NCI-H2196 treated with DMSO at 0.1 percent for 48 hours (cell line): ENCODE results near the gene CAPN2.
A peak's percentile ranks its signal among the peaks of the same experiment; 100 is the strongest.

Experiments
- DNase-seq: peaks from one replicate; lab custom pipeline; 2025; ENCODE audit not compliant: unreplicated experiment; lab: John Stamatoyannopoulos, UW

The CAPN2 gene

DNA sequence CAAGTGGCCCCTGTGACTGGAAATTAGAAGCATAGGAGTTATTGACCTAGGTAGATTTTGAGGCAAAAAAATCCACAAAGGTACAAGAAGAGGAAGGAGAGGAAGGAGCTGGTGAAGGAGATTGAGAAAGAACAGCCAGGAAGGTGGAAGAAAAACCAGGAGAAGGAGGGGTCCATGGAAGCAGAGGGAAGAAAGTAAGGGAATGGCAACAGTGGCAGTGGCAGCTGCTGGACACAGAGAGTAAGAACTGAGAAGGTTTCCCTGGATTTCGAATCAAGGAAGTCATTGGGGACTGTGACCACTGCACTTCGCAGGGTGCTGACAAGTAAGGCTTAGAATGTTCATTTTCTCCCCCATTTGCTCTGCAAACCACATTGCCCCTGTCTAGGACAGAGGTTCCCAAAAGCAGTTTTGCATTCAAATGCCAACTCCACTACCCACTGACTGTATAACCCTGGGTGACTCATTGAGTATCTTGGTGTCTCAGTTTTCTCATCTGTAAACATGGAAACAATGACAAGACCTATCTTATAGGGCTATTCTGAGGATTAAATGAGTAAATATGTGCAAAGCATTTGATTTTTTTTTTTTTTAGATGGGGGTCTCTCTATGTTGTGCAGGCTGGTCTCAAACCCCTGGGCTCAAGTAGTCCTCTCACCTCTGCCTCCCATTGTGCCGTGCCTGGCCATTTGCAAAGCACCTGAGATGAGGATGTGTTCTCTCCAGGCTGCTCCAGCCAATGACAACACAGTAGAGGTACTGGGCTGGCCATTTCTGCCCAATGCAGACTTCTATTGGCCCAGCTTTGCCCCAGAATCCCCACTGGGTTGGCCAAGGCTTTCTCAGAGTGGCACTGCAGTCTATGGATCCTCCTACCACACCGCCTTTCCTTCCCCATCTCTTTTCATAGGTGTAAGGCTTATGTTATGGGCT lies 9.3 kb upstream of the CAPN2 start:
- no peak for DNase-seq

DNA sequence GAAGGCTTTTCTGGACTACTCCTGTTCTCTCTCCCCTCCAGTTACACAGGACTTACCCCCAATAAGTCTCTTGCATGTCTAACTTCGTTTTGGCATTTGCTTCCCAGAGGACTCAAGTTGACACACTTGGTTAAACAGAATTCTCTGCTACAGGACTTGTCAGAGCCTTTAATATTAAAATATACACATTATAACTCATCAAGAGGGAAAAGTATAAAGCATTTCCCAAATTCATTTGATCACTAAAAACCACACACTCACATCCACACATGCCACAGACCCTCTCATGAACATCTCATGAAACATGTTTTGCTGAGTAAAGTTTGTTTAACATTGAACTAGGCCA lies 8.7 kb upstream of the CAPN2 start:
- DNase-seq, result no peak

DNA sequence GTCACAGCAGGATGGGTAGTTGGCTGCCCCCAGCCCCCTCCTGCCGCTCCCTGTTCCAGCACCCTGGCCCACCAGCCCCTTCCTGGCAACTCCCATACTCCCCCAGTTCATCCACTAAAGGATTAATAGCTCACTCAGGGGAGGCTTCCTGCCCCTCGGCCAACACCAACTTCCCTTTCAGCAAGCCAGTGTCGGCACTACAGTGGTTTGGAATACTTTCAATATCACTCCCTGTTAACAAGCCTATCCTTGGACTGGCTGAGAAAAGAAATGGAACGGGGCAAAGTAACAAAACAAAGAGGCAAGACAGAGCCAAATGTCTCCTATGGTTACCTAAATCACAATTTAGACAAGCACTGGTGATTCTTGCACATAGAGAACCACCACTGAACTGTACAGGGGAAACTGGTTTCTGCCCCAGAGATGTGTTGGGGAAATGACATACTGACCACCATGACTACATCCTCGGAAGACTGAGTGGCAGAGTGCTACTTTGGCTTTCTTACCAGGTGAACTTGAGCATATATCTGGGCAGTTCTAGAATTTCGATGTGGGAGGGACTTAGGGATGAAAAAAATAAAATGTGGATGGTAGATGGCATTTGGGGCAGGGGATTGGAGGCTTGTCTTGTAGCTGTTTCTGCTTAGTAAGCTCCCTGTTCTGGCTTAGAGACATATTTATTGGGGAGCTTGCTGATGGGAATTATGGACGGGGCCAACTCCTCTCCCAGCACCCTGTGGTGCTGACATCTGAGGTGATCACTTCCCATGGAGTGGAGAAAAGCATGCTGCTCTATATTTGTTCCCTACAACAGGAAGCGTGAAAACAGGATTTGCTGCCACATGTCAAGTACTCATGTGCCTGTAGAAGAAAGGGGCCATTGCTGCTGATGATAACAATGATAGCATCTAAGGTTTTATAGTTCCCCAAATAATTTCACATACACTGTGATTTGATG lies 7.1 kb upstream of the CAPN2 start:
- no peak for DNase-seq

DNA sequence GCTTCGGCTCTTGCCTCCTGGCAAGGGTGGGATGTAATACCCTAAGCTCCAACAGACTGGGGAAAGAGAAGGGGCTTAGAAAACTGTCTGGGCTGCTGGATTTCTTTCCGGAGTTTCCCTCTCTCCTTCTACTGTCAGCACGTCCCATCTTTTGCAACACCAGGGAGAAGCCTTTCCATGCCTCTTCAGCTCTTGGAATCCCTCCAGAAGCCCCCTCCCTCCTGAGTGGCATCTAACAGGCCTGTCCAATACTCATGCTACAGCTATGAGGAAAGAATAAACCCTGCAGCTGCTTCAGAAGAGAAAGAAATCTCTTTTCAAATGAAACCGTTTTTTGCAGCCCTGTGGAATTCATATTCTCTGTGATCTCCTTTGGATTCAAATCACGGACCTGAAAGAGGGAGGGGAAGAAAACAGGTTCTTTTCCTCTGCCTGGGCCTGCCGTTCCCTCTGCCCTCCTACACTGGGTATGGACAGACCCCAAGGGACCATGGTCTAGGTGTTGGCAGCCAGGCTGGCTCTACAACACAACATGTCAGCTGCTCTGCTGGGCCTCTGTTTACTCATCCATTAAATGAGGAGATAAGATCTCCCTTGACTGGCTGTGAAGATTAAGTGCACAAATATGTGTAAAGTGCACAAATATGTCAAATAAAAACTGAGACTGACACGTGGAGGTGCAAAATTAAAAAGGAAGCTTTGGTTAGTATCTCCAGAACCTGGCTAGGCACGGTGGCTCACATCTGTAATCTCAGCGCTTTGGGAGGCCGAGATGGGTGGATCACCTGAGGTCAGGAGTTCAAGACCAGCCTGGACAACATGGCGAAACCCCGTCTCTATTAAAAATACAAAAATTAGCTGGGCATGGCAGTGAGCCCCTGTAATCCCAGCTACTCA lies 6.0 kb upstream of the CAPN2 start:
- peak; percentile 66 for DNase-seq

DNA sequence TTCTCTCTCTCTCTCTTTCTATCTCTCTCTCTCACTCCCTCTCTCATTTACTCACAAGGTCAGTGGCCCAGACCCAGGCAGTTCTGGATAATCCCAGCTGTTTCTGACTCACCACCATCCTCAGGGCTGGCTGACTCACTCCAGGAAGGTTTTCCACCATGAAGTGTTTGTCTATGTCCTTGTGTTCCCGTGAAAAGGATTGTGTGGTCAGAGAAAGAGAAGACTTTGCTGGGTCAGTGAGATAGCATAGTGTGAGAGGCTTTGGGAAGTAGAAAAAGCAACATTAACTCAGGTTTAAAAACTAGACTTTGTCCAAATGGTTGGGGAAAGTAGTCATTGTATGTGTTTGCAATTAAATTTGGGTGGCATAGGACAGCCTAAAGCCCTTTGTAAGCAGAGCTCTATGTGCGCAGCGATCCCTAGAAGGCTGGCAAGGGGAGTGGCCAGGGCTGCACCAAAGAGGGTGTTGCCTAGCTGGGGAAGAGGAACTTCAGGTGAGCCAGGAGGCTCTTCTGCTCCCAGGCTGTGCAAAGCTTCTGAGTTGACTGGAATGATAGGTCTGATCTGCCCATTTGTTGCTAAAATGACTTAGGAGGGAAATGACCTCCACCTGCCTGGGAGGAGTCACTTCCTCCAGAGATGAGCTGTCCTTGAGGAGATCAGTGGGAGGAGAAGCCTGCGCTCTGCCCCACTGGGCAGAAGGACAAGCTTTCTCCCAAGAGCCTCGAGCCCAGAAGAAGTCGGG lies 4.9 kb upstream of the CAPN2 start:
- DNase-seq, result peak; percentile 93

DNA sequence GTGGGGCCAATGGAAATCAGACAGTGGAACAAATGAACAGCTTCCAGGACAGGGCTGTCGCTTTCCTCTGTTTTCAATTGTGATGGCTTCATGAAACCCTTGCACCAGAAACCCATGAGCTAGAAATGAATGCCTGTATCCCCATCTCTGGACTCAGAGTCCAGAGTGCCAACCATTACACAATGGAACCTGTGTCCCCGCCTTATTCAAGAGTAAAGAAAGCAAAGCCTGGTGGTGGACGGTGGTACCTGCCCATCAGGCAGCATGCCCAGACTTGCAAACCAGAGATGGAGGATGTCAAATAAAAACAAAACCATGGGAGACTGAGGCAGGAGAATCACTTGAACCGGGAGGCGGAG lies 4.4 kb upstream of the CAPN2 start:
- DNase-seq, result peak; percentile 85

DNA sequence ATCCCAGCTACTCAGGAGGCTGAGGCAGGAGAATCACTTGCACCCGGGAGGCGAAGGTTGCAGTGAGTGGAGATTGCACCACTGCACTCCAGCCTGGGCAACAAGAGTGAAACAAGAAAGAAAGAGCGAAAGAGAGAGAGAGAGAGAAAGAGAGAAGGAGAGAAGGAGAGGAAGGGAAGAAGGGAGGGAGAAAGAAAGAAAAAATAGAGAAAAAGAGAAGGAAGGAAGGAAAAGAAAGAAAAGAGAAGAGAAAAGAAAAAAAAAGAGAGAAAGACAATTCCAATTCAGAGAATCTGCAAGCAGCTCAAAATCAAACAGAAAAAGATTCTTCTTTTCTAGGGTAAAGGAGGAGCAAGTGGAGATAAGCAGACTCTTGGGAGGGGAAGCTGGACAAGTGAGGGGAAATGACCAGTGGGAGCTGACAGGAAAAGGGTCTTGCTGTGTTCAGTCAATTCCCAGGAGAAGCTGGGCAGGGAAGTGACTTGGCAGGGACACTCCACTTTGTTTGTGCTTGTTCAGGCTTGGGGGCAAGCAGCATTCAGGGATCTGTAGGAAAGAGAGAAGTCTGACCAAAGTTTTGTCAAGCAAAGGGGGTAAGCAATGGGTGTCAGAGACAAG lies 3.6 kb upstream of the CAPN2 start:
- no peak for DNase-seq

DNA sequence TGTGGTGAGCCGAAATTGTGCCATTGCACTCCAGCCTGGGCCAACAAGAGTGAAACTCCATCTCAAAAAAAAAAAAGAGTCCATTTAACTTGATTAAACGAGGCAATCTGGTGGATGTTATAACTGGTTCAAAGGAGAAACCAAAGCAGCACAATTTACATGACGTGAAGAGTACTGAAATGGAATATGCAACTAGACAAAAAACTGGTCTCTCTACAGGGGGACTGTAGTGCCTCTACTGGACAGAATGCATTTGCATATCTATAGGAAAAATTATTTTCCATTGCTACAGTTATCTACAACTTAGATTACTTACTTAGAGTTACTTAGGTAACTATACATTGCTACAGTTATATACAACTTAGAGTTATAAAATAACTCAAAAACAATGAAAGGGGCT lies 2.7 kb upstream of the CAPN2 start:
- DNase-seq, result no peak

DNA sequence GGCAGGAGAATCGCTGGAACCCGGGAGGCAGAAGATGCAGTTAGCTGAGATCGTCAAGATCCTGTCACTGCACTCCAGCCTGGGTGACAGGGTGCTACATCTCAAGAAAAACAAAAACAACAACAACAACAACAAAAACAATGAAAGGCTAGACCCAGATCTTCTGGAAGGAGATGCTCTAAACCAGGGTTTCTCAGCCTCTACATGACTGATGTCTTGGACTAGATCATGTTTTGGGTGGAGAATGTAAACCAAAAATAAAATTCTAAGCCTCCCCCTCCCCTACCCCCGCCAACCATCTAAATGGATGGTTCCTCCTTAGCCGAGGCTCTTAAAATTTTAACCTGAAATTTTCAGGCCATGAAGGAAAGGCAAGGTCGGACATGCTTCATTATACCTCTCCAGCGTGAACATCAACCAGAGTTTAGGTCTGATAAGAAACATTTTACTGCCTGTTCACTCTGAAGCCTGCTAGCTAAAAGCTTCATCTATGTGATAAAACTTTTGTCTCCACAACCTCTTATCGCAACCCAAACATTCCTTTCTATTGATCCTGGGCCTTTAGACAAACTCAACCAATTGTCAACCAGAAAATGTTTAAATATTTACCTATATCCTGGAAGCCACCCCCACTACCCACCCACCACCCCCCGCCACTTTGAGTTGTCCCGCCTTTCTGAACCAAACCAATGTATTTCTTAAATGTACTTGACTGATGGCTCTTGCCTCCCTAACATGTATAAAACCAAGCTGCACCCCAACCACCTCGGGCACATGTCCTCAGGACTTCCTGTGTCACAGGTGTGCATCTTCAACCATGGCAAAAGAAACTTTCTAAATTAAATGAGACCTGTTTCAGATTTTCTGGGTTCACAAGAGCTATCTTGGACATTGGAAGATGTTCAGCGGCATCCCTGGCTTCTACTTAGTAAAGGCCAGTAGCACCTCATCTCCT lies 1.9 kb upstream of the CAPN2 start:
- no peak for DNase-seq

DNA sequence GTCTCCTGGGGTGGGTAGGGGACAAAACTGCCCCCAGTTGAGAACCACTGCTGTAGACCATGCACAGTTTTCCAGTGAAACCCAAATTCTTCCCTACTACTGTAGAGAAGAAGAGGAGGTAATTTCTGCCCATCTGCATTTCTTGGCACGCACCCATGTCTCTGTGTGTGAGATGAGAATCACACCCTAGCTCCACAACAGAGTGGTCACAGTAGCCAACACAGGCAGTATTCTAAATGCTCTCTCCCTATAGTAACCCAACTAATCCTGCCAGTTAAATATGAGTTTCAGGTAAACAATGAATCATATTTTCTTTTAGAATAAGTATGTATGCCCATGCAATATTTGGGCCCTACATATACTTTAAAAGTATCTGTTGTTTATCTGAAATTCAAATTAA lies 1.2 kb upstream of the CAPN2 start:
- peak; percentile 22 for DNase-seq

DNA sequence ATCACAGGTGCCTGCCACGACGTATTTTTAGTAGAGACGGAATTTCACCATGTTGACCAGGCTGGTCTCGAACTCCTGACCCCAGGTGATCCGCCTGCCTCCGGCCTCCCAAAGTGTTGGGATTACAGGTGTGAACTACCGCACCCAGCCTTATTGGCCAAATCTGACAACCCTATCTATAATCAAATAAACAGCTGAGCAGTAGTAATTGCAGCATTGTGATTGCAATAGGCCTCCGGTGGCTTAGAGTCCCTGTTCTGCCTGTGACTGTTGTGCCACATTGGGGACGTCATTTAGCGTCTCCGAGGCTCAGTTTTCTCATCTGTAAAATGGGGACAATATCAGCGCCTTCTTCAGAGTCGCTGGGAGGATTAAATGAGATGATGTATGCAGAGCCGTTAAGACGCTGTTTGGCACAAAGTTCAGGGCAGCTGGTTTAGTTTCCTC lies 569 bp upstream of the CAPN2 start:
- DNase-seq, result no peak

DNA sequence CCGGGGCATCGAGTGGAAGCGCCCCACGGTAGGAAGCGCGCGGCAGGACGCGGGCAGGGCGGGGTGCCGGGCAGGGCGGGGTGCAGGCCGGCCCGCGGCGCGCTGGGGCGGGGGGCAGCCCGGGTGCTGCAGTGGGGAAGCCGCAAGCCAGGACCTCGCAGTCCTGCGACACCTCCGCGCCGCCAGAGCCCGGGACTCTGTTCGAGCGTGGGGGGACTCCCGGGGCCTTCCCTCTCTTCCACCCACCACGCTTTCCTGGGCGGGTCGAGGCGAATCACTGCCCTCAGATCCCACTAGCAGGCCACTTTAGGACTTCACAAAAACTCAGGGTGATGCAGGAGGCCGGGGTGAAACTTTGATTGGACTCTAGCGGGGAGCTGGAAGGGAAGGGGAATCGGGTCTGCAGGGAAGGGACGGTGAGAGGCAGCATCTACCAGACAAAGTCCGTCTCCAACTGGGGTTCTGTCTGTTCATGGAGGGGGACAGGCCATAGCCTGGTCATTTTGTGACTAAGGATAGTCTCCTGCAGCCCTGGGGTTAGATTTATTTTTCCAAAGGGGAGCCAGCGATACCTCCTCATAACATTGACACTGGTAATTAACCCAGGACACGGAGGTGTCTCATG lies 623 bp downstream of the CAPN2 start:
- no peak for DNase-seq

DNA sequence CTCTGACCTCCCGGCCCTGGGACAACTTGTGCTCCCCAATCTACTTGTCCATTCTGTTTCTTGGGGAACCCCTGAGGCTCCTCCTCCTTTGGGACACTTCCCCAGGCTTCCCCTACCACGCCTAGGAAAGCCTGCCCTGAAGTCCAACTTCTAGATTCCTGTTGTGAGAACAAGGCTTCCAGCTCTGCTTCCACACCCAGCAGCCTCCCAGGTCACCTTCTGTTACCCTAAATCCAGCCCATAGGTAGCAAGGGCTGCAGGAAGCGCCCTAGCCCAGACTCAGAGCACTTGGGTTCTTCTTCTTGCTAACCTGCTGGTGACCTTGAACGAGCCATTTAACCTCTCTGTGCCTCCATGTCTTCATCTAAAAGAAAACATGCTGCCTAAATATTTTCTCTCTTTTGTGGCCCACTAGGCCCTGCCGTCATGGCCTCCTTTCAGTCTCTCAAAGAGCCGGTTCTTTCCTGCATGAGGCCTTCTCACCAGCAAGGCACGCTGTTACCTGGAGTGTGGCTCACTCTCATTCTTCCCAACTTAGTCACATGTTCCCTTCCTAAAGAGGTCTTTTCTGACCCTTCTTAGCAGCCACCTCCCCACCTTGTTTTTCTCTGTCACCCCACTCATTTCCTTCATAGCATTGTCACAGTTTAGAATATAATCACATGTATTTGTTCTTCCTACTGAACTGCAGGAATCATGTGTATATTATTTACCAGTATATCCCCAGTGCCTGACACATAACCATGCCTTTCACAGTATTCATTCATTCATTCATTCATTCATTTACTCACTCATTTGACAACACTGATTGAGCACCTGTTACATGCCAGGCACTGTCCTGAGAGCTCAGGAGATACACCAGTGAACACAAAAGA lies 1.4 kb downstream of the CAPN2 start:
- no peak for DNase-seq

DNA sequence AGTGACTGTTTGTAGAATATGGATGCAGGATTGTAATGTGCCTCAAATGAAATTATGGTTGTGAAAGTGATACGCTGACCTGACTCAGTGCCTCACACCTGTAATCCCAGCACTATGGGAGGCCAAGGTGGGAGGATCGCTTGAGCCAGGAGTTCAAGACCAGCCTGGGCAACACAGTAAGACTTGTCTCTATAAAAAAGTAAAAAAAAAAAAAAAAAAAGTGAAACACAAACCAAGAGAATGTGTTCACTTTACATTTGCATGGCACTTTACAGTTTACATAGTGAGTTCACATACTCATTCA lies 2.0 kb downstream of the CAPN2 start:
- DNase-seq, result no peak

DNA sequence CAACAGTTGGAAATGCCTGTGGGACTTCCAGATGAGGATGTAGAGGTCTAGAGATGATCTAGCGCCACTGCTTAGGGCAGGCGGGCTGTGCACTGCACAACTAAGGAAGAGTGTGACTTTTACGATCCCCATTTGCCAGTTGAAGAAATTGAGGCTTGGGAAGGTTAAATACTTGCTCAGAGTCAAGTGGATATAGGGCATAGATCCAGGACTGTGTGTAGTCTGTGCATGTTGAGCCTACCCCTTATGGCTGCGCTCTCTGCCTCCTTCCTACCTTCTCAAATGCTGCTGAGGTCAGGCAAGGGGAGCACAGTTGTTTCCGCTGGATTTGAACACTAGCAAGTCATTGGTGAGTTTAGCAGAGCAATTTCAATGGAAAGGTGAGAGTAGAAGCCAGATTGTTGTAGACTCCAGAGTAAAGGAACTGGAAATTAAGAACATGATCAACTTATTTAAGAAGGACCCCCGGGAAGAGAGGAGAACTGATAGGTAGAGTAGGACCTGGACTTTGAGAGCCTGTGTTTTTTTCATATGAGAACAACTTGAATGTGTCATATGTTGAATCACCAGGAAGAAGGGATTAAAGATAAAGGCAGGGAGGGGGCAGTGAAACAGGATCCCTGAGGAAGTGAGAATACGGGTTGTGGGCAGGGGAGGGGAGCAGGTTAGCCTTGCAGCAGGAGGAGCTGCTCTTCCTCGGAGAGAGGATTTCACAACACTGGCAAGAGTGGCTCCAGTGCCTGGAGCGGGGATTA lies 2.7 kb downstream of the CAPN2 start:
- DNase-seq, result peak; percentile 55

DNA sequence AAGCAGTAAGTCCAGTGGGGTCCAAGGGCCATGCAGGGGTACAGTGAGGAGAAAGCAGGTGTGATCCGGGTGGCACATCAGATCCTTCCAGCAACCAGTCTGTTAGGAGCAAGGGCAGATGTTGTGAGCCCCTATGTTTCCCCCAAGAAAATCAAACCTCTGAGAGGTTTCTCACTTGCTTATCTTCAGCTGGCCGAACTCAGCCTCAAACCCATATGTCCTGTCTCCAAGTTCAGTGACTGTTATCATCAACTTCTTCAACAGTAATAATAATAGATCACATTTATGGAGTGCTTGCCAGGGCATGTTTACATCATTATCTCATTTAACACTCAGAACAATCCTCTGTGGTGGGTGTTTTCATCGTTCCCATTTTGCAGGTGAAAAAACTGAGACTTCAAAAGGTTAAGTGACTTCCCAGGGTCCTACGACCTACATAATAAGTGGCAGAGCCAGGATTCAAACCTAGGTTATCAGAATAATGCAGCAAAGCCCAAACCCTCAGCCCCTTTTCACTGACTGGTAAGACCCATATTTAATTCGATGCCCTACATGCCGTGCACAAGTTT lies 3.3 kb downstream of the CAPN2 start:
- DNase-seq, result no peak
